GM12878 (cell line): Measurements from ENCODE around the gene CTNNA2. TPM values are rescaled to one million over a fixed set of nuclear protein-coding genes. Genes with fewer than 3 reads are reported as not detected.
A peak's percentile ranks its signal among the peaks of the same experiment; 100 is the strongest.

Experiments used
- BCLAF1 ChIP-seq: fragments of 450-650 bp; IDR thresholded peaks from 2 replicates; pipeline ENCODE4 v1.6.1; 2017; ENCODE audit warnings: antibody characterized with exemption, mild to moderate bottlenecking, moderate library complexity
- CHD2 ChIP-seq: IDR thresholded peaks from 2 replicates; pipeline ENCODE4 v1.6.1; 2011; ENCODE audit warnings: low read depth, low read length, improper control_type of control experiment, borderline replicate concordance
- CREB1 ChIP-seq: IDR thresholded peaks from 2 replicates; pipeline ENCODE4 v1.6.1; 2012; ENCODE audit warnings: low read depth, mild to moderate bottlenecking, inconsistent platforms
- KLF5 ChIP-seq: fragments of 450-650 bp; IDR thresholded peaks from 2 replicates; pipeline ENCODE4 v1.6.1; 2014; ENCODE audit warnings: mild to moderate bottlenecking; ENCODE audit not compliant: partially characterized antibody
- MTA2 ChIP-seq: fragments of 450-650 bp; IDR thresholded peaks from 2 replicates; pipeline ENCODE4 v1.6.1; 2016; ENCODE audit warnings: low read depth, mild to moderate bottlenecking, moderate library complexity
- NR2C2 ChIP-seq: IDR thresholded peaks from 2 replicates; pipeline ENCODE4 v1.6.1; 2011; ENCODE audit warnings: borderline replicate concordance, low read depth; ENCODE audit not compliant: control insufficient read depth, insufficient read length
- NR2F1 ChIP-seq: fragments of 450-650 bp; conservative IDR thresholded peaks from 2 replicates; pipeline ENCODE4 v1.6.1; 2017; ENCODE audit warnings: mild to moderate bottlenecking
- NRF1 ChIP-seq: conservative IDR thresholded peaks from 2 replicates; pipeline ENCODE4 v1.6.1; 2011; ENCODE audit warnings: mild to moderate bottlenecking, low read depth, low read length, improper control_type of control experiment
- PAX8 ChIP-seq: fragments of 450-650 bp; IDR thresholded peaks from 2 replicates; pipeline ENCODE4 v1.6.1; 2017; ENCODE audit warnings: mild to moderate bottlenecking, moderate library complexity
- SPI1 ChIP-seq: IDR thresholded peaks from 2 replicates; pipeline ENCODE4 v1.6.1; 2011; ENCODE audit warnings: low read depth, mild to moderate bottlenecking, low read length, moderate library complexity, borderline replicate concordance; ENCODE audit not compliant: insufficient read depth
- SUPT20H ChIP-seq: IDR thresholded peaks from 2 replicates; pipeline ENCODE4 v1.6.1; 2011; ENCODE audit warnings: low read depth, mild to moderate bottlenecking, low read length, moderate library complexity, borderline replicate concordance; ENCODE audit not compliant: control insufficient read depth
- TARDBP ChIP-seq: IDR thresholded peaks from 2 replicates; pipeline ENCODE4 v1.6.1; 2016; ENCODE audit warnings: borderline replicate concordance
- YY1 ChIP-seq: IDR thresholded peaks from 2 replicates; pipeline ENCODE4 v1.6.1; 2011; ENCODE audit warnings: low read depth, mild to moderate bottlenecking, low read length
- ZBTB40 ChIP-seq: fragments of 450-650 bp; IDR thresholded peaks from 2 replicates; pipeline ENCODE4 v1.6.1; 2016; ENCODE audit warnings: mild to moderate bottlenecking, moderate library complexity, borderline replicate concordance
- polyA plus RNA-seq, 11 experiments: library from polyadenylated mRNA; depleted of rRNA in 4 of 11; unstranded in 6 of 11; stranded (reverse) in 5 of 11; fragments of >200 nt; fragmentation: Nextera tagmentation in 4 of 11; fragmentation: Illumina TruSeq in 1 of 11; extraction: Ambion mirVana in 4 of 11; extraction: Trizol in 1 of 11; gene quantifications; 1 replicate in 1 of 11; 2 replicates in 10 of 11; pipeline versions ENCODE4 v1.2.1 to v1.2.3, GENCODE V29; 2011 to 2016; ENCODE audit warnings: inconsistent platforms in 2 of 11, missing spikeins in 2 of 11, low read depth in 1 of 11
- total RNA-seq, 4 experiments: library from RNA; depleted of rRNA in 3 of 4; stranded (reverse); fragments of >200 nt in 3 of 4; fragmentation: Illumina TruSeq in 1 of 4; extraction: Trizol in 1 of 4; gene quantifications; 2 replicates each; pipeline versions ENCODE4 v1.2.1 to v1.2.3, GENCODE V29; 2013 to 2021
- TF ChIP-seq, protein P1 (sequence below): IDR thresholded peaks from 2 replicates; pipeline ENCODE4 v1.6.1; 2012; ENCODE audit warnings: improper control_type of control experiment, low read depth, low read length; ENCODE audit not compliant: insufficient replicate concordance
- TF ChIP-seq, protein P2 (sequence below): IDR thresholded peaks from 2 replicates; pipeline ENCODE4 v1.6.1; 2011; ENCODE audit warnings: borderline replicate concordance, low read depth, mild to moderate bottlenecking, moderate library complexity, low read length; ENCODE audit not compliant: insufficient read depth, poor library complexity, severe bottlenecking

CTNNA2 gene
- total and polyA plus RNA-seq, 10 of the 15 experiments (the other 5 are each of a cell fraction or from before 2014, with no cell fraction given) = 2.4 to 36.2 (median 6.6) TPM

DNA sequence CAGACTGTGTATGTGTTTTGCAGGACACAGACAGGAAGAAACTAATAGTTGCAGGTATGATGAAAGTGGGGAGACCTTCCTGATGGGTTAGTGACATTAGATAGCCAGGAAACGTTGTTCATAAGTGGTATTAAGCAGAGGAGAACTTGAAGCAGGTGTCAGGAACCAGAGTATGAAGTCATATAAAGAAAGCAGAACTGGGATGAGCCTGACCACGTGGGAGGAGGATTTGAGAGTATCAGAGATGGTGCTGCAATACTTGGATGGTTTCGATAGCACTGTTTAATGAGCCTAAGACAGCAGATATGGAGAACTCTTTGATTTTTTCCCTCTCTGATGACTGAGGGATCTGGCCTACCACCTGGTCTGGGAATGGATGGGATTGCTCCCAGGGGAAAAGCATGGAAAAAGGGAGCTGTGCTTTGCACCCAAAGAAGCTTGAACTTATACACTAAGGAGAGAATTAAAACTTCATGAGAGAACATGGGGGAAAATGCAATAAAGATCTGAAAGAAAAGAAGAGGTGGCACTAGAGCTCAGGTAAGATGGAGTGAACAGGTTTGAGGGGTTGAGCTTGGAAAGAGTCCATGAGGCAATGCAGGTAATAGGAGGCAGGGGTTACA, 1017.7 kb downstream of the CTNNA2 start (continued):
- TF ChIP-seq, protein P1, sequence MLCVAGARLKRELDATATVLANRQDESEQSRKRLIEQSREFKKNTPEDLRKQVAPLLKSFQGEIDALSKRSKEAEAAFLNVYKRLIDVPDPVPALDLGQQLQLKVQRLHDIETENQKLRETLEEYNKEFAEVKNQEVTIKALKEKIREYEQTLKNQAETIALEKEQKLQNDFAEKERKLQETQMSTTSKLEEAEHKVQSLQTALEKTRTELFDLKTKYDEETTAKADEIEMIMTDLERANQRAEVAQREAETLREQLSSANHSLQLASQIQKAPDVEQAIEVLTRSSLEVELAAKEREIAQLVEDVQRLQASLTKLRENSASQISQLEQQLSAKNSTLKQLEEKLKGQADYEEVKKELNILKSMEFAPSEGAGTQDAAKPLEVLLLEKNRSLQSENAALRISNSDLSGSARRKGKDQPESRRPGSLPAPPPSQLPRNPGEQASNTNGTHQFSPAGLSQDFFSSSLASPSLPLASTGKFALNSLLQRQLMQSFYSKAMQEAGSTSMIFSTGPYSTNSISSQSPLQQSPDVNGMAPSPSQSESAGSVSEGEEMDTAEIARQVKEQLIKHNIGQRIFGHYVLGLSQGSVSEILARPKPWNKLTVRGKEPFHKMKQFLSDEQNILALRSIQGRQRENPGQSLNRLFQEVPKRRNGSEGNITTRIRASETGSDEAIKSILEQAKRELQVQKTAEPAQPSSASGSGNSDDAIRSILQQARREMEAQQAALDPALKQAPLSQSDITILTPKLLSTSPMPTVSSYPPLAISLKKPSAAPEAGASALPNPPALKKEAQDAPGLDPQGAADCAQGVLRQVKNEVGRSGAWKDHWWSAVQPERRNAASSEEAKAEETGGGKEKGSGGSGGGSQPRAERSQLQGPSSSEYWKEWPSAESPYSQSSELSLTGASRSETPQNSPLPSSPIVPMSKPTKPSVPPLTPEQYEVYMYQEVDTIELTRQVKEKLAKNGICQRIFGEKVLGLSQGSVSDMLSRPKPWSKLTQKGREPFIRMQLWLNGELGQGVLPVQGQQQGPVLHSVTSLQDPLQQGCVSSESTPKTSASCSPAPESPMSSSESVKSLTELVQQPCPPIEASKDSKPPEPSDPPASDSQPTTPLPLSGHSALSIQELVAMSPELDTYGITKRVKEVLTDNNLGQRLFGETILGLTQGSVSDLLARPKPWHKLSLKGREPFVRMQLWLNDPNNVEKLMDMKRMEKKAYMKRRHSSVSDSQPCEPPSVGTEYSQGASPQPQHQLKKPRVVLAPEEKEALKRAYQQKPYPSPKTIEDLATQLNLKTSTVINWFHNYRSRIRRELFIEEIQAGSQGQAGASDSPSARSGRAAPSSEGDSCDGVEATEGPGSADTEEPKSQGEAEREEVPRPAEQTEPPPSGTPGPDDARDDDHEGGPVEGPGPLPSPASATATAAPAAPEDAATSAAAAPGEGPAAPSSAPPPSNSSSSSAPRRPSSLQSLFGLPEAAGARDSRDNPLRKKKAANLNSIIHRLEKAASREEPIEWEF = no peak
- no peak for TF ChIP-seq PAX8
- TF ChIP-seq NR2F1 = no peak
- no peak for TF ChIP-seq ZBTB40
- TF ChIP-seq NRF1 = no peak
- TF ChIP-seq SPI1 = peak; percentile 99
- peak; percentile 68; the same call in 1 of the 2 replicates for TF ChIP-seq CREB1
- TF ChIP-seq CHD2 = peak; percentile 41; the same call in 1 of the 2 replicates
- TF ChIP-seq SUPT20H = no peak
- TF ChIP-seq MTA2 = peak; percentile 90
- TF ChIP-seq, protein P2, sequence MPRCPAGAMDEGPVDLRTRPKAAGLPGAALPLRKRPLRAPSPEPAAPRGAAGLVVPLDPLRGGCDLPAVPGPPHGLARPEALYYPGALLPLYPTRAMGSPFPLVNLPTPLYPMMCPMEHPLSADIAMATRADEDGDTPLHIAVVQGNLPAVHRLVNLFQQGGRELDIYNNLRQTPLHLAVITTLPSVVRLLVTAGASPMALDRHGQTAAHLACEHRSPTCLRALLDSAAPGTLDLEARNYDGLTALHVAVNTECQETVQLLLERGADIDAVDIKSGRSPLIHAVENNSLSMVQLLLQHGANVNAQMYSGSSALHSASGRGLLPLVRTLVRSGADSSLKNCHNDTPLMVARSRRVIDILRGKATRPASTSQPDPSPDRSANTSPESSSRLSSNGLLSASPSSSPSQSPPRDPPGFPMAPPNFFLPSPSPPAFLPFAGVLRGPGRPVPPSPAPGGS = peak; percentile 34
- no peak for TF ChIP-seq YY1
- TF ChIP-seq KLF5 = no peak
- TF ChIP-seq BCLAF1 = no peak
- no peak for TF ChIP-seq NR2C2
- no peak for TF ChIP-seq TARDBP
